Measurements from ENCODE around the gene SAPCD1. TPM values are rescaled to one million over a fixed set of nuclear protein-coding genes. Genes with fewer than 3 reads are reported as not detected.
A peak's percentile ranks its signal among the peaks of the same experiment; 100 is the strongest.

SAPCD1 gene
- total and polyA plus RNA-seq, 10 of the 15 experiments (the other 5 are each of a cell fraction or from before 2014, with no cell fraction given) = 1.6 to 13.0 (median 5.4) TPM

DNA sequence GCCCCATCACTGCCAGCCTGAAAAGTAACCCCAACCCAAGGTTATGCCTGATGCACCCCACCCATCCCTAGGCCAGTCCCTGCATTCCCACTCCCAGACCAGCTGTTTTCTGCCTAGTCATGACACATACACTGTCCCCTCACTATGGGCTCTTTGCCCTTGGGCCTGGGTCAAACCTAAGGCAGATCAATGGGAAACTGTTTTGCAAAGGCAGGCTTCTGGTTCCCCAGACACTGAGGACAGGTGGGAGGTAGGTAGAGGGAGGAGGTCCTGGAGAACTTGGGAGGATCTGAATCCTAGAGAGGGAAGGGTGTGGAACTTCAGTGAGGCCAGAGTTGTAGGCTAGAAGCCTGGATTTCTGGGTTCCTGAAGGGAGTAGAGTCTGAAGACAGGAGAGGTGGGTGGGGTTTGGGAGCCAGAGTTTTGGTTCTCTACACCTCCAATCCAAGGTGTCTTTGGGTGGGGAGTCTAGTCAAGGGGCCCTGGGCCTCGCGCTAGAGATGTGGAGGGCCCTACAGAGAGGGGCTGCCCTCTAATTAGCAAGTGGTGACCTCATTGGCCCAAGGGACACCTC is 28.1 kb upstream of the SAPCD1 start (continued):
- TF ChIP-seq CREB1 (IDR thresholded peaks at IDR 0.05; ENCODE audit: low read depth) = no peak
- TF ChIP-seq, protein P1, sequence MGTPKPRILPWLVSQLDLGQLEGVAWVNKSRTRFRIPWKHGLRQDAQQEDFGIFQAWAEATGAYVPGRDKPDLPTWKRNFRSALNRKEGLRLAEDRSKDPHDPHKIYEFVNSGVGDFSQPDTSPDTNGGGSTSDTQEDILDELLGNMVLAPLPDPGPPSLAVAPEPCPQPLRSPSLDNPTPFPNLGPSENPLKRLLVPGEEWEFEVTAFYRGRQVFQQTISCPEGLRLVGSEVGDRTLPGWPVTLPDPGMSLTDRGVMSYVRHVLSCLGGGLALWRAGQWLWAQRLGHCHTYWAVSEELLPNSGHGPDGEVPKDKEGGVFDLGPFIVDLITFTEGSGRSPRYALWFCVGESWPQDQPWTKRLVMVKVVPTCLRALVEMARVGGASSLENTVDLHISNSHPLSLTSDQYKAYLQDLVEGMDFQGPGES (IDR thresholded peaks at IDR 0.05) = no peak
- TF ChIP-seq EP300 (IDR thresholded peaks at IDR 0.05; ENCODE audit: borderline replicate concordance in 1 of 2, control insufficient read depth in 1 of 2, low read depth in 2 of 2, low read length in 2 of 2) = 0 out of 4 replicates have a peak, but pooled peaks of 1 of the 2 experiments have one; percentile 25

DNA sequence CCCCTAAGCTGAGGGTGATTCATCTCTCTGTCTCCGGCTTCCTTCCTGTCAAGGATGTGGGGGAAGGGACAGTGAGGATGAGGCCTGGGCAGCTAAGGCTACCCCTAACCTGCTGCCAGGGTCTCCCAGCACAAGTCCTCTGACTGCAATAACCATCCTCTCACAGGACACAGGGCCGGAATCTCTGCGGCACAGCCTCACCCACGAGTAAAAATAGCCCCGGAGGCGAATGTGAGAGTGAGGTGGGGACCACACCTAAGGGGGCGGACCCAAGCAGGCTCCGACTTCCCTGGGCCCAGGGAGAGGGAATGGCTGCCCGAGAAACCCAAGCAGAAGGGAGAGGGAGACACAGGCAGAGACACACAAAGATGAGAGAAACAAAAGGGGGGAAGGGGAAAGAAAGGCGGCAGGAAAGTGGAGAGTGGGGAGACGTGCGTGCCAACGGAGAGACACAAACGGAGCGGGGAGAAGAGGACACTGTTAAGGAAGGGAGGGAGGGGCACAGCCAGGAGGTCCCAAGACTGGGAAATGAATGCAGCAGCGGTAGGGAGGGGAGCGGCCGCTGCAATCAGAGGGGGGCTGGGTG is 27.5 kb upstream of the SAPCD1 start:
- peak; percentile 35 for ATAC-seq
- RAD21 ChIA-PET (ENCODE audit: unreplicated experiment) = interaction anchor here (1.0 to 5.6 kb wide), 6 partner anchors 35 to 95 kb away, joined by 4 to 53 read pairs (median 10); partner anchors contain the start of genes HSPA1A, HSPA1B and HSPA1L
- TF ChIP-seq, protein P2, sequence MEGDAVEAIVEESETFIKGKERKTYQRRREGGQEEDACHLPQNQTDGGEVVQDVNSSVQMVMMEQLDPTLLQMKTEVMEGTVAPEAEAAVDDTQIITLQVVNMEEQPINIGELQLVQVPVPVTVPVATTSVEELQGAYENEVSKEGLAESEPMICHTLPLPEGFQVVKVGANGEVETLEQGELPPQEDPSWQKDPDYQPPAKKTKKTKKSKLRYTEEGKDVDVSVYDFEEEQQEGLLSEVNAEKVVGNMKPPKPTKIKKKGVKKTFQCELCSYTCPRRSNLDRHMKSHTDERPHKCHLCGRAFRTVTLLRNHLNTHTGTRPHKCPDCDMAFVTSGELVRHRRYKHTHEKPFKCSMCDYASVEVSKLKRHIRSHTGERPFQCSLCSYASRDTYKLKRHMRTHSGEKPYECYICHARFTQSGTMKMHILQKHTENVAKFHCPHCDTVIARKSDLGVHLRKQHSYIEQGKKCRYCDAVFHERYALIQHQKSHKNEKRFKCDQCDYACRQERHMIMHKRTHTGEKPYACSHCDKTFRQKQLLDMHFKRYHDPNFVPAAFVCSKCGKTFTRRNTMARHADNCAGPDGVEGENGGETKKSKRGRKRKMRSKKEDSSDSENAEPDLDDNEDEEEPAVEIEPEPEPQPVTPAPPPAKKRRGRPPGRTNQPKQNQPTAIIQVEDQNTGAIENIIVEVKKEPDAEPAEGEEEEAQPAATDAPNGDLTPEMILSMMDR (IDR thresholded peaks at IDR 0.05 in 2 of 3, conservative IDR thresholded peaks at IDR 0.05 in 1 of 3; ENCODE audit: control insufficient read depth in 2 of 3, extremely low read depth in 1 of 3, insufficient read depth in 1 of 3, low read depth in 3 of 3, low read length in 3 of 3) = no peak
- no peak for TF ChIP-seq TARDBP (IDR thresholded peaks at IDR 0.05; ENCODE audit: borderline replicate concordance)
- TF ChIP-seq ZNF622 (IDR thresholded peaks at IDR 0.05) = no peak
- TF ChIP-seq CBX5 (IDR thresholded peaks at IDR 0.05; ENCODE audit: low read depth) = no peak
- TF ChIP-seq, protein P3, sequence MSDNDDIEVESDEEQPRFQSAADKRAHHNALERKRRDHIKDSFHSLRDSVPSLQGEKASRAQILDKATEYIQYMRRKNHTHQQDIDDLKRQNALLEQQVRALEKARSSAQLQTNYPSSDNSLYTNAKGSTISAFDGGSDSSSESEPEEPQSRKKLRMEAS (IDR thresholded peaks at IDR 0.05; ENCODE audit: low read depth, low read length) = no peak
- TF ChIP-seq RUNX3 (IDR thresholded peaks at IDR 0.05; ENCODE audit: low read length) = no peak
- TF ChIP-seq YBX1 (IDR thresholded peaks at IDR 0.05) = no peak
- TF ChIP-seq CHD2 (IDR thresholded peaks at IDR 0.05; ENCODE audit: borderline replicate concordance, low read depth, low read length) = peak; percentile 87; the same call in 1 of the 2 replicates
- TF ChIP-seq WRNIP1 (IDR thresholded peaks at IDR 0.05; ENCODE audit: borderline replicate concordance, low read depth, low read length) = no peak
- TF ChIP-seq ETV6 (conservative IDR thresholded peaks at IDR 0.05 in 1 of 2, IDR thresholded peaks at IDR 0.05 in 1 of 2; ENCODE audit: borderline replicate concordance in 1 of 2, low read depth in 1 of 2) = peak in 1 of 2 experiments; percentile 84; a peak in 2 of 4 replicates
- no peak for TF ChIP-seq KLF5 (IDR thresholded peaks at IDR 0.05; ENCODE audit: partially characterized antibody)
- no peak for TF ChIP-seq NR2C1 (IDR thresholded peaks at IDR 0.05)
- peak in 1 of 2 experiments; percentile 28; a peak in 1 of 3 replicates for TF ChIP-seq EGR1 (IDR thresholded peaks at IDR 0.05; ENCODE audit: borderline replicate concordance in 1 of 2, low read depth in 2 of 2, low read length in 2 of 2)
- TF ChIP-seq SP1 (IDR thresholded peaks at IDR 0.05; ENCODE audit: low read depth, low read length) = peak; percentile 33

More for the DNA sequence above, 27.5 kb upstream of the SAPCD1 start:
- Histone ChIP-seq H3K9me3 (replicated peaks; ENCODE audit: control insufficient read depth, insufficient read depth, low read length) (no peaks in the 10 kb centered on the region), H3K4me1 (ENCODE audit: control insufficient read depth, insufficient read depth, low read length) (peaks cover 26% of the 10 kb centered on the region), H4K20me1 (ENCODE audit: control insufficient read depth, insufficient read depth) (0 out of 2 replicates have a peak, but pooled peaks cover 4% of the 10 kb centered on the region), H3K4me3 (peak overlapping the region; percentile 100), H3K27ac (ENCODE audit: control insufficient read depth, insufficient read depth) (peak overlapping the region; percentile 99), H3K27me3 (replicated peaks in 1 of 2; ENCODE audit: control insufficient read depth in 2 of 2, insufficient read depth in 2 of 2, low read length in 1 of 2) (no peaks in the 10 kb centered on the region), H3K9ac (ENCODE audit: control insufficient read depth, insufficient read depth, low read length) (peak overlapping the region; percentile 98), H3K79me2 (ENCODE audit: control insufficient read depth, insufficient read depth, low read length) (peaks cover 40% of the 10 kb centered on the region), H3K4me2 (ENCODE audit: control insufficient read depth, insufficient read depth) (peak overlapping the region; percentile 99), H2AFZ (ENCODE audit: control insufficient read depth, low read depth, low read length) (no peak overlapping the region; the same call in 1 of the 2 replicates), H3K36me3 (ENCODE audit: control insufficient read depth in 2 of 2, insufficient read depth in 2 of 2, low read length in 1 of 2) (peaks cover 6 to 13% of the 10 kb centered on the region in 2 experiments; a peak in 3 of 4 replicates)
- WGBS (ENCODE audit: insufficient coverage, insufficient replicate concordance, low lambda C conversion rate, missing lambda C conversion rate) = 3% methylated on average over 18 of the region's 18 CpGs
- ChIA-PET CTCF (interaction anchor here (0.5 to 15.8 kb wide), 9 partner anchors 11 to 154 kb away, joined by 3 to 208 read pairs (median 3); partner anchors contain the start of gene VARS1), SMC1A (ENCODE audit: uncharacterized antibody, unreplicated experiment) (interaction anchor here (0.6 to 6.3 kb wide), 11 partner anchors 11 to 98 kb away, joined by 3 to 42 read pairs (median 3); partner anchors contain the start of genes C6orf47, LSM2, LY6G5C and MPIG6B), POLR2A (interaction anchor here (0.6 to 9.7 kb wide), 12 partner anchors 21 to 1523 kb away, joined by 3 to 158 read pairs (median 4); partner anchors contain the start of genes HSPA1A, HSPA1B, HSPA1L and LSM2)
- FAIRE-seq (peak; percentile 56), DNase-seq (ENCODE audit: low read depth, low spot score) (peak; percentile 60)
- in situ Hi-C loops (cut with MboI) (no loop called here), intact Hi-C loops (cut with micrococcal nuclease; ENCODE audit: unreplicated experiment) (loop anchor here (5.0 kb wide), 2 partner anchors 53 to 68 kb away; partner anchors contain the start of genes CSNK2B, LY6G5B and LY6G5C)
- no TSS peak for BruUV-seq (replicated peaks)

All from GM12878 (cell line).